Astrocyte (in vitro differentiated cells and primary cell): ENCODE data around the gene OR52E8.

Experiments used
- CTCF ChIP-seq: IDR thresholded peaks from 2 replicates; pipeline ENCODE4 v1.5.1; 2011; ENCODE audit warnings: low read depth, mild to moderate bottlenecking, inconsistent platforms, low read length, moderate library complexity; ENCODE audit not compliant: insufficient read depth
- EZH2 ChIP-seq: IDR thresholded peaks from 2 replicates; pipeline ENCODE4 v1.6.1; 2012; ENCODE audit warnings: mild to moderate bottlenecking, low read length, inconsistent platforms; ENCODE audit not compliant: insufficient read depth

DNA sequence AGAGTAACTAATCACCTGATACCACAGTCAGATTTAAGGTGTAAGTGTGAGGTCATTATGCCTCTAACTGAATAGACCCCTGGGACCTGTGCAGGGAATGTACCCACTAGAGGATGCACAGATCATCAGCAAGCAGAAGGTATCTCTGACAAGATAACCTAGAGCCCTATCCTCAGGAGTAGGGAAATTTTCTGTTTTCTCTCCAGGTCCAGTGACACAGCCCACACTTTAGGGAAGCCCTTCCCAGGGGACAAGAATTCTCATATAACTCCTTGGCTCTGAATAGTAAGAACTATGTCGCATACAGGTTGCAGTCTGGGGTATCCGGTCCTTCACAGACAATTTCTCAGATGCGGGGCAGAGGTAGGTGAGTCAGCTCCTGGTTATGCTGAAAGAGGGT lies 35.4 kb upstream of the OR52E8 start, which contains the start of gene OR52E5:
- TF ChIP-seq EZH2 (no peak), CTCF (no peak)
